NCI-H2081 (cell line): ENCODE measurements around the gene TMEM134.

Source experiments
- DNase-seq, 2 experiments: peaks; one replicate each; lab custom pipeline; 2025; lab: John Stamatoyannopoulos, UW

TMEM134 gene

DNA sequence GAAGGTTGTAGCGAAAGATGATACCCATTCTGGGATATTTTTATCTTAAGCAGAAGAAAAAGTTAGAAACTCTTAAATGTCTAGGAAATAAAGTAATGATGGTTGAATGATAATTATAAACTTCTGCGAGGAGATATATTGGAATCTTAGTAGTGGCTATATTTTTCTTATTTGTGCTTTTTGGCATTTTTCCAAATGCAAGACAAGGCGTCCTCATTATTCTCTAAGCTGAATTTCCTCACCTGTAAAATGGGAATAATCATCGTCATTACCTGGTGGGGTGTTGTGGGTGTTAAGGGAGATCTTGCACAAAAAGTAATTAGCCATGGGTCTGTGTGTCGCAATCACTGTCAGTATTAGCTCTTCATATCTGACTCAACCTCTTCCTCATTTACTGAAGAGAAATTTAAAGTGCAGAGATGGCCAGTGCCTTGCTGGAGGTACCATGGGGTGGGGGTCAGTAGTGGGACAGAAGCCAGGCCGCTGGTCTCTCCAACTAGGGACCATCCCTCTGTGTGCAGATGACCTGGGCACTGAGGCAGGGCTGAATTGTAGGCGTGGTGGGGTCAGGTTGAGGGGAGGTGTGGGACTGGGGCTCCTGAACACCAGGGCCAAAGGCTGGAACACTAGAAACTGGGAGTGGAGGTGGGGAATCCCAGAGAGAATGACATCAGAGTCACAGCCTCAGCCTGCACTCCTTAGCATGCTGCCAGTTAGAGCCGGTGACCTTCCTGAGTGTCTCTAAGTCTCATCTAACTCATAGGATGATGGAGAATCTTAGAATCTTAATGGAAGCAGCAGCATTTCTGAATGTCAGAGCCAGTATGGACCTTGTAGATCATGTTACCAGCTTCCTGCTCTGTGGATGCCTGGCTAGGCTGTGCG, 32.0 kb upstream of the TMEM134 start:
- no peak for DNase-seq

DNA sequence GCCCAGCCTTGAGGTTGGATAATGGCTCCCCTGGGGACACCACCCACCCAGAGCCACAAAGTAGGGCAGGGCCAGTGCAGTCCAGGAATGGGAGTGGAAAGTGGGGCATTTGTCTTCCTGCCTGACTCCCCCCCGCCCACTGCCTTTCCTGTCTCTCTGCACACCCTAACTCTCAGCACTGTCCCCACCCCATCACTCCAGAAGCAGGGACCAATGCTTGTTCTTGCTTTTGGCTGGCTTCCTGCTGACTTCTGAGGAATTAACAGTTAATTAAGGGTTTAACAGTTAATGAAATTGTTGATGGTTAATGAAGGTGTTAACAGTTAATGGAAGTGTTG, 31.4 kb upstream of the TMEM134 start:
- no peak for DNase-seq

DNA sequence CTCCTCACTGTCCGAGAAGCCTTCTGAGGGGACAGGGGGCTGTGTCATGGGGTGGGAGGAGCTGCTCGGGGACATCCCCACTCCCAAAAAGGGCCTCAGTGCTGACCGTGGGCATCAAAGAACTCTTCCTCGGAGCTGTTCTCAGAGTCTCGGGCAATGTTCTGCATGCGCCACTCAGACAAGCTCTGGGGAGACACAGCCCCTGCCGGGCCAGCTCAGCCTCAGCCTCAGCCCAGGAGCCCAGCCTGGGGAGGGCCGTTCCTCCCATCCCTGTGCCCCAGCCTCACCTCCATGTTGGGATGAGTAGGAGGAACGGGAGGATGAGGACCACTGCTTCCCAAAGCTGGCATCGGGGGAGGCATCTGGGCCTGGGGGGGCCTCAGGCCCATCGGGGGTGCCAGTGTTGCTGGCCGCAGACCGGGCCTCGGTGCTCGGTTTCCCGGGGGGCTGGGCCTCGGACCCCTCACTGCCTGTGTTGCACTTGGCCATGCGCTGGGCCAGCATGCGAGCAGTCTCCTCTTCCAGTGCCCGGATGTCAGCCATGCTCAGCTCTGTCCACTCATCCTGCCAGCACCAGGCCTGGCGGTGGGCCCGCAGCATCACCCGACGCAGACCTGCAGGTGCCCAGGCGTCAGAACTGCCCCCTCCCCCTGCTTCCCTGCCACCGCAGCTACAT, 30.9 kb upstream of the TMEM134 start:
- no peak for DNase-seq

DNA sequence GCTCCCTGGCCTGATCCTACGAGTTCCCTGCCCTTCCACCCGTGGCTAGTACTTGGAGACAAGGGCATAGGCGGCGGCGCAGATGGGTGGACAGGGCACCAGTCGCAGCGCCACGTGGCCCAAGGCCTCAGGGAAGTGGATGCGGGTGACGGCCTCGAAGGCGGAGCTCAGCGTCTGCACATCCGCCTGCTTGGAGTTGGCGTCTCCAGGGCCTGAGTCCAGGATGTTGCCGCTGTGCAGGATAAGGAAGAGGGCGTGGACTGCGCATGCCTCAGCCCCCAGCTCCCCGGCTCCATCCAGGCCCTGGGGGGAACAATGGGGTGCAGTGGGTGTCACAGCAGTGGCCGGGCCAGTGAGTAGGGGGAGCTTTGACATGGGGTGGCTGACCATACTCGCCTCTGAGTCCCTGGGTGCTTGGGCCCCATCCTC, 29.5 kb upstream of the TMEM134 start:
- DNase-seq: no peak

DNA sequence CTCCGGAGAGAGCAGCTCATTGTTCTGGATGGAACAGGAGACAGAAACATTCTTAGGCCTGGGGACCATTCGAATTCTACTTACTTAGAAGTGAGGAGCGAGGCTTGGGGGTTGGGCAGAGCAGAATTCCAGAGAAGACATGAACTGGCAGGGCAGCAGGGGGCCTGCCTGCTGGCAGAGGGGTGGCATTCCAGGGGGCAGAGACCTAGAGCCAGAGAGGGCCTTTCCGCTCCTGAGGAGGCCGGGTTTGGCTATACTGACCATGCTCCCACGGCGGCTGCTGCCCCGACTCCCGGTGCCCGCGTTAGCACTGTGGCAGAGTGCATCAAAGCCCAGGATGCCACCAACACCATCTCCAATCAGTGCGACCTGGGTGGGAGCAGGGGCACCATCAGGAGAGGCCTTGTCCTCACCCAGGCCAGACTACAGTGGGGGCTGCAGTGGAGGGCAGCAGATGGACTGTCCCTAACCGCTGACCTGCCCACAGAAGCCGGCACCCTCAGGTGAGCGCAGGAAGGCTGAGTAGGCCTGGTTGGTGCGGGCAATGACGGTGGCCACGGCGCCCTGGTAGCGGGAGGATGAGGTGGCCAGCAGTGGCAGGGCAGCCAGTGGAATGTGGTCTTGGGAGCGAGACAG, 28.7 kb upstream of the TMEM134 start:
- no peak for DNase-seq

DNA sequence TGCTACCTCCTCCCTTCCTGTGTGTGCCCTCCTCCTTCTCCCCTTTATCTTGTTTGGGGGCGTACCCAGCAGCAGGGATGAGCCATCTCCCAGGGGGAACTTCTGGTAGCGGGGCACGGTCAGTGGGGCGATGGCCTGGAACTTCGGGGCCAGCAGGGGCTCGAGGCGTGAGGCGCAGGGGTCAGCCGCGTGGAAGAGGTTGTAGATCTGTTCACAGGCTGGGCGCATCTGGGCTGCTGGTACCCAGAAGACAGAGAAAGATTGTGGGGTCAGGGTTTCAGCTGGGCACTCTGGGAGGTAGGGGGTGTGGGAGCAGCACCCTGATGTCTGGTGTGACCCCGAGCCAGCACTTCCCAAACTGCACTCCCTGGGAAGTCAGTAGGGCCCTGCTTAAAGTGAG, 27.1 kb upstream of the TMEM134 start:
- DNase-seq: no peak

DNA sequence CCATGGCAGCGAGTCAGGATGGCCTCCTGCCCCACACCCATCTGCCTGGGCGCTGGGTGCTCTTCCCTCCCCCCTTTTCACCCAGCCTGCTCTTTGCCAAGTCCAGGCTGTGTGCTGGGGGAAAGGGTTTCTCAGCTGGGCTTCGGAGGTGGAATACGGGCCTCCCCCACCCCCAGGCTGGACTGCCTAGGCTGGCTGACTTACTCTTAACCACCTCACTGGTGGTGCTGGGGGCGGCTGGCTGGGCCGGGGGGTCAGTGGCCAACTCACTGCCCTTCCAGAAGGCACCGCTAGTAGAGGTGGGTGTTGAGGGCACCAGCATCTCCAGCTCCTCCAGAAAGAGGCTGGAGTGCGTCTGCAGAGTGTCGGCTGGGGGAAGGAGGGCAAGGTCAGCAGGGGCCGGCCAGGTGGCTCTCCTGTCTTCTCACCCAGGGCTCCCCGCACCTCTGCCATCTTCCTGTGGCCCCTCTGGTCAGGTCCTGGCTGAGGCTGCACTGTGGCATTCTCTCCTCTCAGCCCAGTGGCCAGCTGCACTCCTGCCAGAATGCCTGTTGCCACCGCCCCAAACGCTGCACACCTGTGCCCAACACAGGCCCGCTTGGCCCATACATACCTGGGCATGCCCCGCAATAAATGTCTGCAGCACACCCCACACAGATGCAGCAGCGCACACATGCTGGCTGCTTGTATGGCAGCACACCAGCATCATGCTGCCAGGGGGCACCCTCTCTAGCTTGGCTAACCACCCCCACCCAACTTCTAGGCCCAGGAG, 26.4 kb upstream of the TMEM134 start:
- no peak for DNase-seq

DNA sequence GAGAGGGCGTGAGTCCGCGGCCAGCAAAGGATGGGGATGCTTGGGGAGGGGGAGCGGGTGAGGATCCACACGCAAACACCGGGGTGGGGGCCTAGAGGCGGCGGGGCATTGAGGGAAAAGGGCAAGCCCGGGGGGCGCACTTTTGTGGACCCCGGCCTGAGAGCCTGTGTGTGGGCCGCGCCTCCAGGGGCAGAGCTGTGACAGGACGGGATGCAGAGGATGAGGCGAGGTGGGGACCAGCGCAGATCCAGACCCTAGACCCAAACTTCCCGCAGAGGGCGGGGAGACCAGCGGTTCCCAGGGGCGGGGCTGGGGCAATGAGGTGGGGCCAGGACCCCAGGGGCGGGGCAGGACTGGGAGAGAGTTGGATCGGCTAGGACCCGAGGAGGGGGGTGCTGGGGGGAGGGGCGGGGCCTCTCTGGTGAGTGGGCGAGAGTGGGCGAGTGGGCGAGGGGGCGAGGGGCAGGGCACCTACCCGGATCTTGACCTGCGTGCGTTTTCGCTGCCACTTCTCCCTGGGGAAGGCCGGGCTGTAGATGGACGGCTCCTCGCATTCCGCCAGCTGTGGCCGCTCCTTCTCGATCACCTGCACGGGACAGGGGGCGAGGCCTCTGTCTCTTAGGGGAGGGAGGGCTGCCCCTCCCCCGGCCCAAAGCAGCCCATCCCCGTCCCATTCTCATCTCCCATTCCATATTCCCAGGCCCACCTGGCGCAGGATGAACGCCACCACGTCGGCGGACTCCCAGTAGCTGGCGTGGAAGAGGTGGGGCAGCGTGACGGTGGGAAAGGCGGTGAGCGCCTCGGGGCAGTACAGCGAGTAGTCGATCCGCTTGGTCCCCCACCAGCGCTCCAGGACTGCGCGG, 25.6 kb upstream of the TMEM134 start:
- no peak for DNase-seq

DNA sequence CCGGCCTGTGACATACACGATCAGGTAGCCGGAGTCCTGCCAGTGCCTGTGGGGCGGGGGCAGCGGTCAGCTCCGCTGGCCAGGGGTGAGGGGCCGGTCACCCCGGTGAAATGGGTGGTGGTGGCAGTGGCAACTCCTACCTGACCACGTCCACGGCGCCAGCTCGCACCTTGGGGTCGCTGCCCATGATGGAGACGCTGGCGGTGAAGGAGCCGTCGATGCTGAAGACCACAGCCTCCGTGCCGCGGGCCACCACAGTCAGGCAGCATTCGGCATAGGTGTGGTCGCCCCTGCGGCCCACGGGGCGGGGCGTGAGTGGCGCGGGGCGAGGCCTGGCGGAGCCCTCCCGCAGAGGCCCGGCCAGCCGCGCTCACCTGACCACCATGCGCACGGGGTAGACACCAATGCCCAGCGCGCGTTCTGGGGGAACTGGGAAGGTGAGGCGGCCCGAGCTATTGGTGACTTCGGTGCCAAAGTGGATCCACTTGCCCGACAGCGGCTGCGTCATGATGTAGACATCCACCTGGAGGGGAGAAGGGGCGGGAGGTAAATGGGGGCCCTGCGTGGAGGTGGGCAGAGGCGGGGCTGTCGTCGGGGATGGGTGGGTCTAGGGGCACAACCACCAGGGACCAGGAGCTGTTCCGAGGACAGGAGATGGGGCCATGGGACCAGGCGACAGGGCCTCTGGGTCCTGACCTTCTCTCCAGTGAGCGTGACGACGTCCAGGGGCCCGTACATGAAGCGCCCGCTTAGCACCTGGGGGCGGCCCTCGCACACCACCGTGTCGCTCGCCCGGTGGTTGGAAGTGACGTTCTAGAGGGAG, 24.7 kb upstream of the TMEM134 start:
- no peak for DNase-seq

DNA sequence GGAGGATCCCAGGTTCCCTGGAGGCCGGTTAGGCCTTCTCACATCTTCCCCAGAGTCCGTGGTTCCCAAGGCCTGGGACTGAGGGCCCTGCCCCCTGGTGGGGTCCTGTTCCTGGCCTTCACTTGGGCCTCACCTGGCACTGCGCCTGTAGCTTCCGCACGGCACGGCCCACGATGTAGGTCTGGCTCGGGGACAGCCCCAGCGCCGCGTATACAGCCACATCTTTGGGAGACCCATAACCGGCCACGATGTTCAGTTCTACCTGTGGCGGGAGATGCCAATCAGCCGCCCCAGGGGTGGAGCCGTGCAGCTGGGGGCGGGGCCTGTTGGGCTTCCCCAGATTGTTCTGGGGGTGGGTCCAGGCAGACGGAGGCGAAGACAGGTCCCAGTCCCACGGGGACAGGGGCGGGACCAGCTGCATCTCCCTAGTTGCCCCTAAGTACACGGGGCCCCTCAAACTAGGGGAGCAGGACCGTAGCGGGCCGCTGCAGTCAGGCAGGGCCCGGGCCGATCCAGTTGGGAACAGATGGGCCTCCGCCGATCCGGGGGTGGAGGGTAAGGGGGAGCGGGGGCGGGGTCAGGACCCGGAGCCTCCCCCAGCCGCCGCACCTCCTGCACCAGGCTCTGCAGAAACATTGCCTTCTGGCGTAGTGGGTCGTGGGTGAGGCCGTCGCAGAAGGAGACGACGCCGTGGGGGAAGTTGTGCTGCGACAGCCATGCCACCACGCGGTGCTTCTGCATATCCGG, 23.9 kb upstream of the TMEM134 start:
- DNase-seq: no peak

DNA sequence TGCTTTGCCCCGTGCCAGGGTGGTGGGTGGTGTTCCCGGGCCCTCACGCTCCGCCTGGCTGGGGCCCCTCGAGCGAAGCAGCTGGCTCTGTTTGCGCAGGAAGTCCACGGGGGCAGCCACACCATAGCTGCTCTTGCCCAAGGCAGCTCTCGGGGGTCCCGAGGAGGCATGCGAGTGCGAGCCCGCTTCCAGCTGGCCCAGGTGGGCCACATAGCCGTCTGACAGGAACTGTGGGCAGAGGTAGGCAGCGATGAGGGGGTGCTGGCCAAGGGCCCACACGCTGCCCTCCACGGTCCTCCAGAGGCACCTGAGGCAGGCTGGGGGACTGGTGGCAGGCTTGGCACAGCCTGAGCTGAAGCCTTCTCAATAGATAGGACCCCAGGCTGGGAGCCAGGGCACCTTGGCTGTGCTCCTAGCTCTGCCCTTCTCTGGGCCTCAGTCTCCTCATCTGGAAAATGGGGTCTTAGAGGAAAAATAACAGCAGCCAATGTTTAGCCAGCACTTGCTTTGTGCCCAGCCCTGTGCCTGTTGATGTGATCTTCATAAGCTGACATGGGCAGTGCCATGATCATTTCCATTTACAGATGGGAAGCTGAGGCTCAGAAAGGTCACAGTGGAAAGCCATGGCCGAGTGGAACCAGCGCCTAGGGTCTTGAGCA, 23.1 kb upstream of the TMEM134 start:
- DNase-seq: no peak

DNA sequence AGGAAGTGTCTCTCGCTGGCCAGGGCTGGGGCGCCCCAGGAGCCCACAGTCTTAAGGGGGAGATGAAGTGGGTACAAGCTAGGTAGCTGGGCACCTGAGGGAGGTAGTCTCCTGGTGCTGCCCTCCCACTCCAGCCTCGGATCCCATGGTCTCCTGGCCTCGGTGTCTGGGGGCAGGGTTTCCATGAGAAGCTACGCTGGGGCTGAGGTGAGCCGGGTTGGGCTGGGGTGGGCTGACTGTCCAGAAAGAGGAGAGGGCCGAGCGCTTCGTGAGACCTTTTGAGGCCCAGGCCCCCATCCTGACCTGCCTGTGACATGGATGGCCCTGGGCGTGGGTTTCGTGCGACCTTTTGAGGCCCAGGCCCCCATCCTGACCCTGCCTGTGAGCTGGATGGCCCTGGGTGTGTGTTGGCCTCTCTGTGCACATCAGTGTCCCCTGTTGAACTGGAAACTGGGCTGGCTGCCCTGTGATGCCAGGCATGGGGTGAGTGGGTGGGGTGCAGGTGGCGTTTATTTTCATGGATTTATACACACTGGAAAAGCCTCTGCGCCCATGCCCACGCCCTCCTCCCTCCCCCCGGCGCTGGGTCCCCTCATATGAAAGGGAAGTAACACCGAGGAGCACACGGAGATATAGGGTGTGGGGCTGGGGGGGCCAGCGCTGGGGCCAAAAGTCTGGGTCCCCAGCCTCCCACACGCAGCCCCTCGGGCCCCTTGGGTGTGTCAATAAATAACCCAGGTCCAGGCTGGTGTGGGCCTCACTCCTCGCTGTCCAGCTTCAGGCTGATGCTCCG, 22.4 kb upstream of the TMEM134 start:
- DNase-seq: no peak

DNA sequence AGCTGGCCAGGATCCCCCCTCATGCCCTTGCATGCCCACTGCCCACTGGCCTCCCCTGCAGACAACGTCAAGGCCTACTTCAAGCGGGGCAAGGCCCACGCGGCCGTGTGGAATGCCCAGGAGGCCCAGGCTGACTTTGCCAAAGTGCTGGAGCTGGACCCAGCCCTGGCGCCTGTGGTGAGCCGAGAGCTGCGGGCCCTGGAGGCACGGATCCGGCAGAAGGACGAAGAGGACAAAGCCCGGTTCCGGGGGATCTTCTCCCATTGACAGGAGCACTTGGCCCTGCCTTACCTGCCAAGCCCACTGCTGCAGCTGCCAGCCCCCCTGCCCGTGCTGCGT, 21.6 kb upstream of the TMEM134 start:
- DNase-seq: no peak

DNA sequence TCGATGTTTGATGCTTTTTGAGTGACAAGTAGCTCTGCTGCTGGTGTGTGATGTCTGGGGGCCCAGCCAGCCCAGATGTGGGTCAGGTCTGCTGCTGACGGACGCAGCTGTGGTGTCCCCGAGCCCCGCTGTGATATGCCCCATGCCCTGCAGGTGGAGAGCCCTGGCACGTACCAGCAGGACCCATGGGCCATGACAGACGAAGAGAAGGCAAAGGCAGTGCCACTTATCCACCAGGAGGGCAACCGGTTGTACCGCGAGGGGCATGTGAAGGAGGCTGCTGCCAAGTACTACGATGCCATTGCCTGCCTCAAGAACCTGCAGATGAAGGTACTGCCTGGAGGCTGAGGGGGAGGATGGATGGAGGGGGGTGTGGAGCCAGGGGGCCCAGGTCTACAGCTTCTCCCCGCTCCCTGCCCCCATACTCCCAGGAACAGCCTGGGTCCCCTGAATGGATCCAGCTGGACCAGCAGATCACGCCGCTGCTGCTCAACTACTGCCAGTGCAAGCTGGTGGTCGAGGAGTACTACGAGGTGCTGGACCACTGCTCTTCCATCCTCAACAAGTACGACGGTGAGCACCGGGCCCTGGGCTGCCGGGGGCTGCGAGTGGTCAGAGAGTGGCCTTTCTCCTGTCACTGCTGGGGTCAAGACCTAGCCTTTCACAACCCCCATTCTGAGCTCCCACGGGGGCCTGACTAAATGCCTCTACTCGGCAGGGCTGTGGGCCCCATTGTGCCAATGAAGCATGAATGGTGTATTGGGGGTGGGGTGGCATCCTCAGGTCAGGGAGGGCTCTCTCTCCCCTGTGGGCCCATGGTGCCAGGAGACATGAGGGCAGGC, 21.1 kb upstream of the TMEM134 start:
- DNase-seq: no peak

DNA sequence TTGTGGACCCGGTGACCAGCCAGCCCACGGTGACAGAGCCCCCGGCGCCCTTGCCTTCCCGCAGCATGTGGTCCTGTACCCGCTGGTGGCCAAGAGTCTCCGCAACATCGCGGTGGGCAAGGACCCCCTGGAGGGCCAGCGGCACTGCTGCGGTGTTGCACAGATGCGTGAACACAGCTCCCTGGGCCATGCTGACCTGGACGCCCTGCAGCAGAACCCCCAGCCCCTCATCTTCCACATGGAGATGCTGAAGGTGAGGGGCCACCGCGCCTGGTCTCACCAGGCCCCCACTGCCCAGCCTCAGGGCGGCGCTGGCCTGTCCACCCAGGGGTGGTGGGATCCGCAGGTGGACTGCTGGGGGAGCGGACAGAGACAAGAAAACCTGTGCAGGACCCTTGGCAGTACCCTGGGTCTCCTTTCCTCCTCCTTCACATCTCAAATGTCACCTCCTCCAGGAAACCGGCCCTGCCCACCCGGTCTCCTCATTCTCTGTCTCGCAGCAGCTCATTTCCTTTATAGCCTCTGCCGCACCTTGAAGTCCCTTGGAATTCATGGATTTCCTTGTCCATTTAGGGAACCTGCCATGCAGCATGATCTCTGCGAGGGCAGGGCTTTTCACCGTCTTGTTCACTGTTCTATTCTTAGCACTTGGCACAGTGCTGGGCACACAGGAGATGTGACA, 20.3 kb upstream of the TMEM134 start:
- DNase-seq: no peak

DNA sequence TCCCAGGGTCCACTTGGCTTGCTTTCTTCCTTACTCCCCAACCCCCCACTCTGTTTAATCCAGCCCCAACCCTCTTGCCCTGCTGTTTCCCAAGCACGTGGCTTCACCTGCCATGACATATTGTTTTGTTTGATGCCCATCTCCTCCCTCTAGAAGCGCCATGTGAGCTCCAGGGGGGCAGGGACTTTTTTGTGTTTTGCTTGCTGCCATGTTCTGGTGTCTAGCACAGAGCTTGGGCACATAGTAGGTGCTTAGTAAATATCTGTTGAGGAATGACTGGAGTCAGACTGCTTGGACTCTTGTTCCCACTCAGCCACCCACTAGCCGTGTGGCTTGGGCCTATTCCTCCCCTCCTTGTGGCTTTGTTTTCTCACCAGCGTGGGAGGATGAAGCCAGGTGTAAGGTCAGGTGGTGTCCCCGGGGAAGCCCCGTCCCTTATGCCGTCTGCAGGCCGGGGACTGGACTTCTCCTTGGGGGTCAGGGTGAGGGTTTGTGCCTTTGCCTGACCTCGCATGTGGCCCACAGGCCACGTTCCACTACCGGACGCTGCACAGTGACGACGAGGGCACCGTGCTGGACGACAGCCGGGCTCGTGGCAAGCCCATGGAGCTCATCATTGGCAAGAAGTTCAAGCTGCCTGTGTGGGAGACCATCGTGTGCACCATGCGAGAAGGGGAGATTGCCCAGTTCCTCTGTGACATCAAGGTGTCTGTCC, 17.6 kb upstream of the TMEM134 start:
- DNase-seq: no peak
